H9 (cell line): ENCODE results near the gene IER5L. TPM values are rescaled to one million over a fixed set of nuclear protein-coding genes. Genes with fewer than 3 reads are reported as not detected.

Source experiments
- DNase-seq: peaks from one replicate; pipeline ENCODE4 v3.0.0-alpha.2; 2017
- H2AFZ ChIP-seq: one replicate; pipeline ENCODE4 v1.6.1; 2013; ENCODE audit warnings: mild to moderate bottlenecking, low read length, control low read depth, moderate library complexity
- H2AK5ac ChIP-seq: 2 replicates; pipeline ENCODE4 v1.6.1; 2013; ENCODE audit warnings: low read length, control low read depth, mixed read lengths; ENCODE audit not compliant: insufficient read length
- H2BK120ac ChIP-seq: one replicate; pipeline ENCODE4 v1.6.1; 2013; ENCODE audit warnings: low read depth, mild to moderate bottlenecking, low read length, control low read depth, inconsistent platforms; ENCODE audit not compliant: poor library complexity, severe bottlenecking
- H2BK12ac ChIP-seq: 2 replicates; pipeline ENCODE4 v1.6.1; 2013; ENCODE audit warnings: low read length, control low read depth, mixed read lengths, low read depth; ENCODE audit not compliant: insufficient read length
- H2BK15ac ChIP-seq: 2 replicates; pipeline ENCODE4 v1.6.1; 2013; ENCODE audit warnings: low read depth, low read length, control low read depth
- H2BK20ac ChIP-seq: one replicate; pipeline ENCODE4 v1.6.1; 2013; ENCODE audit warnings: low read depth, mild to moderate bottlenecking, low read length, control low read depth, inconsistent platforms; ENCODE audit not compliant: poor library complexity, severe bottlenecking
- H2BK5ac ChIP-seq: 2 replicates; pipeline ENCODE4 v1.6.1; 2013; ENCODE audit warnings: low read length, control low read depth, mixed read lengths; ENCODE audit not compliant: insufficient read length
- H3K14ac ChIP-seq: 2 replicates; pipeline ENCODE4 v1.6.1; 2013; ENCODE audit warnings: low read length, control low read depth; ENCODE audit not compliant: insufficient read depth
- H3K18ac ChIP-seq: 2 replicates; pipeline ENCODE4 v1.6.1; 2013; ENCODE audit warnings: low read depth, mild to moderate bottlenecking, mixed read lengths, low read length, control low read depth; ENCODE audit not compliant: insufficient read length
- H3K23ac ChIP-seq: 2 replicates; pipeline ENCODE4 v1.6.1; 2013; ENCODE audit warnings: low read length, control low read depth, mixed read lengths, low read depth; ENCODE audit not compliant: insufficient read length
- H3K23me2 ChIP-seq: 2 replicates; pipeline ENCODE4 v1.6.1; 2013; ENCODE audit warnings: low read depth, mild to moderate bottlenecking, mixed read lengths, low read length, control low read depth; ENCODE audit not compliant: insufficient read length, poor library complexity, severe bottlenecking
- H3K27ac ChIP-seq: 2 replicates; pipeline ENCODE4 v1.5.1; 2013; ENCODE audit warnings: low read length, control low read depth, mixed read lengths, low read depth; ENCODE audit not compliant: insufficient read length
- H3K27me3 ChIP-seq: 2 replicates; pipeline ENCODE4 v1.6.1; 2013; ENCODE audit warnings: low read length, control low read depth, inconsistent platforms; ENCODE audit not compliant: insufficient read depth
- H3K4ac ChIP-seq: 2 replicates; pipeline ENCODE4 v1.6.1; 2013; ENCODE audit warnings: low read depth, mild to moderate bottlenecking, control low read depth, inconsistent platforms, low read length, moderate library complexity
- H3K4me1 ChIP-seq: 2 replicates; pipeline ENCODE4 v1.6.1; 2013; ENCODE audit warnings: low read length, control low read depth, inconsistent platforms; ENCODE audit not compliant: insufficient read depth
- H3K4me2 ChIP-seq: 2 replicates; pipeline ENCODE4 v1.6.1; 2013; ENCODE audit warnings: low read length, control low read depth, mixed read lengths; ENCODE audit not compliant: insufficient read length, insufficient read depth
- H3K56ac ChIP-seq: 2 replicates; pipeline ENCODE4 v1.6.1; 2013; ENCODE audit warnings: low read depth, mild to moderate bottlenecking, mixed read lengths, low read length, control low read depth; ENCODE audit not compliant: insufficient read length
- H3K79me1 ChIP-seq: 2 replicates; pipeline ENCODE4 v1.6.1; 2013; ENCODE audit warnings: low read depth, mild to moderate bottlenecking, moderate library complexity, low read length, control low read depth, inconsistent platforms; ENCODE audit not compliant: insufficient read depth, poor library complexity, severe bottlenecking
- H3K79me2 ChIP-seq: 2 replicates; pipeline ENCODE4 v1.6.1; 2013; ENCODE audit warnings: low read length, control low read depth, inconsistent platforms; ENCODE audit not compliant: insufficient read depth
- H3K9ac ChIP-seq: 2 replicates; pipeline ENCODE4 v1.6.1; 2013; ENCODE audit warnings: low read length, control low read depth, mixed read lengths; ENCODE audit not compliant: insufficient read length; ENCODE audit errors: extremely low read depth
- H3K9me3 ChIP-seq: one replicate; pipeline ENCODE4 v1.6.1; 2013; ENCODE audit warnings: low read depth, low read length, inconsistent platforms; ENCODE audit not compliant: control insufficient read depth
- H3T11ph ChIP-seq: one replicate; pipeline ENCODE4 v1.6.1; 2013; ENCODE audit warnings: mild to moderate bottlenecking, low read length, control low read depth, inconsistent platforms
- H4K20me1 ChIP-seq: one replicate; pipeline ENCODE4 v1.6.1; 2013; ENCODE audit not compliant: control insufficient read depth, insufficient read length, insufficient read depth
- H4K5ac ChIP-seq: 2 replicates; pipeline ENCODE4 v1.6.1; 2013; ENCODE audit warnings: low read depth, mild to moderate bottlenecking, mixed read lengths, low read length, control low read depth; ENCODE audit not compliant: insufficient read length
- H4K8ac ChIP-seq: replicated peaks from 2 replicates; pipeline ENCODE4 v1.6.1; 2013; ENCODE audit warnings: low read length, control low read depth, mixed read lengths, low read depth; ENCODE audit not compliant: insufficient read length
- H4K91ac ChIP-seq: 2 replicates; pipeline ENCODE4 v1.6.1; 2013; ENCODE audit warnings: low read depth, mild to moderate bottlenecking, moderate library complexity, mixed read lengths, low read length, control low read depth; ENCODE audit not compliant: insufficient read length
- H3K27ac Mint-ChIP-seq, 3 experiments: 2 replicates in 2 of 3; 3 replicates in 1 of 3; pipeline ENCODE4 v1.8.0; 2020 to 2021; ENCODE audit warnings: mixed read lengths in 3 of 3, mild to moderate bottlenecking in 1 of 3, moderate library complexity in 1 of 3
- H3K27me3 Mint-ChIP-seq: 2 replicates; pipeline ENCODE4 v1.8.0; 2021; ENCODE audit warnings: low read depth, mild to moderate bottlenecking, moderate library complexity, mixed read lengths
- H3K36me3 Mint-ChIP-seq, 3 experiments: 2 replicates in 2 of 3; 3 replicates in 1 of 3; pipeline ENCODE4 v1.8.0; 2020 to 2021; ENCODE audit warnings: low read depth in 3 of 3, mixed read lengths in 3 of 3; ENCODE audit not compliant: insufficient read depth in 1 of 3
- H3K4me1 Mint-ChIP-seq, 2 experiments: 2 replicates each; pipeline ENCODE4 v1.8.0; 2020; ENCODE audit warnings: mixed read lengths in 2 of 2
- H3K4me3 Mint-ChIP-seq, 2 experiments: 2 replicates in 1 of 2; 3 replicates in 1 of 2; pipeline ENCODE4 v1.8.0; 2020 to 2021; ENCODE audit warnings: mild to moderate bottlenecking in 2 of 2, mixed read lengths in 2 of 2, moderate library complexity in 1 of 2
- H3K9me3 Mint-ChIP-seq, 2 experiments: 2 replicates in 1 of 2; 3 replicates in 1 of 2; pipeline ENCODE4 v1.8.0; 2020; ENCODE audit warnings: mild to moderate bottlenecking in 2 of 2, mixed read lengths in 2 of 2, moderate library complexity in 1 of 2
- CTCF ChIP-seq: fragments of 200-600 bp; sonication (generic); conservative IDR thresholded peaks from 3 replicates; pipeline ENCODE4 v1.8.0; 2021; ENCODE audit warnings: antibody characterized with exemption, mild to moderate bottlenecking
- WGBS: extraction: QIAGEN DNeasy Blood & Tissue Kit; methylation state at CpG from one replicate; pipeline ENCODE4 v1.1.7; 2013; ENCODE audit warnings: missing lambda C conversion rate, low lambda C conversion rate, mixed read lengths; ENCODE audit not compliant: insufficient read length; ENCODE audit errors: extremely low coverage; 5-methylcytosine and 5-hydroxymethylcytosine counted together
- total RNA-seq: library from RNA; stranded (reverse); gene quantifications from 2 replicates; pipeline ENCODE4 v1.2.1, GENCODE V29; 2021

IER5L gene
- total RNA-seq, 1 experiment from 2014 or later = 1.0 TPM

GRCh38 chr9:129194221-129194620 is 16.2 kb upstream of the IER5L start:
- H2BK20ac ChIP-seq = no peak overlapping the region
- no peak overlapping the region for H2BK12ac ChIP-seq
- DNase-seq = no peak
- Mint-ChIP-seq H3K36me3 (no peaks in the 10 kb centered on the region), H3K4me1 (peaks cover 19 to 32% of the 10 kb centered on the region in 2 experiments), H3K9me3 (peaks cover 8 to 10% of the 10 kb centered on the region in 2 experiments; a peak in 3 of 5 replicates), H3K4me3 (no peak overlapping the region), H3K27ac (no peak overlapping the region), H3K27me3 (peaks cover 98% of the 10 kb centered on the region)
- no peak overlapping the region for H3K4ac ChIP-seq
- no peak overlapping the region for H4K5ac ChIP-seq
- H3K23ac ChIP-seq = no peak overlapping the region
- no peak overlapping the region for H3K14ac ChIP-seq
- H2BK120ac ChIP-seq = no peak overlapping the region
- H2BK5ac ChIP-seq = no peak overlapping the region
- TF ChIP-seq CTCF = no peak
- no peak overlapping the region for H3K56ac ChIP-seq
- no peak overlapping the region for H2BK15ac ChIP-seq
- H3K9me3 ChIP-seq = no peaks in the 10 kb centered on the region
- H3T11ph ChIP-seq = no peak overlapping the region
- no peak overlapping the region for H4K8ac ChIP-seq
- H3K27ac ChIP-seq = no peak overlapping the region
- no peaks in the 10 kb centered on the region for H3K79me1 ChIP-seq
- no CpG with 5 or more reads among the region's 3 CpGs for WGBS
- H3K79me2 ChIP-seq = no peaks in the 10 kb centered on the region
- no peak overlapping the region for H3K18ac ChIP-seq
- no peaks in the 10 kb centered on the region for H4K20me1 ChIP-seq
- no peak overlapping the region for H3K4me2 ChIP-seq
- no peaks in the 10 kb centered on the region; the same call in 1 of the 2 replicates for H3K27me3 ChIP-seq
- H2AFZ ChIP-seq = no peak overlapping the region
- H2AK5ac ChIP-seq = no peak overlapping the region
- H3K9ac ChIP-seq = no peak overlapping the region
- H4K91ac ChIP-seq = no peak overlapping the region
- no peaks in the 10 kb centered on the region for H3K23me2 ChIP-seq
- H3K4me1 ChIP-seq = no peaks in the 10 kb centered on the region; the same call in 1 of the 2 replicates
